ENCODE data around the gene AIF1L.

- no peak for TF ChIP-seq CTCF (IDR thresholded peaks at IDR 0.05; ENCODE audit: insufficient read depth, low read length, poor library complexity, severe bottlenecking)
- TF ChIP-seq EZH2phosphoT487 (conservative IDR thresholded peaks at IDR 0.05; ENCODE audit: low read length): no peak
Observed at GRCh38 chr9:131096269-131097125, at the start of gene AIF1L.
